Lower leg skin (tissue), 4 donors: ENCODE results near the gene GOLGB1. TPM values are rescaled to one million over a fixed set of nuclear protein-coding genes. Genes with fewer than 3 reads are reported as not detected.
"Not testable (repeated sequence)": the region's sequence is repeated elsewhere in the genome, so short reads cannot be mapped to it uniquely, and the experiment has no call there.

ENCODE experiments used
- DNase-seq, 2 donors: peaks; one replicate each; pipeline ENCODE4 v3.0.0-alpha.2; 2019; ENCODE audit warnings: low spot score in 2 of 2
- H3K4me3 ChIP-seq: fragments of 200-600 bp; sonication (generic); 2 replicates; pipeline ENCODE4 v1.5.1; 2017; ENCODE audit warnings: mild to moderate bottlenecking, low read depth; ENCODE audit not compliant: poor library complexity, severe bottlenecking
- POLR2A ChIP-seq, 2 donors: fragments of 450-650 bp; IDR thresholded peaks; one replicate each; pipeline ENCODE4 v1.6.1; 2016 to 2017; ENCODE audit warnings: antibody characterized with exemption in 2 of 2, mild to moderate bottlenecking in 1 of 2, moderate library complexity in 1 of 2
- WGBS, 2 donors: methylation state at CpG; one replicate each; pipeline ENCODE4 v1.1.5; 2018; 5-methylcytosine and 5-hydroxymethylcytosine counted together
- intact Hi-C: fragments of 100-400 bp; cut with DNase I; formaldehyde crosslinking; loops from one replicate; pipeline ENCODE4 v1.15.0; 2023; ENCODE audit warnings: low total_unique reads
- total RNA-seq, 4 donors: library from RNA; depleted of rRNA; stranded (reverse); fragments of >200 nt; gene quantifications; one replicate each; pipeline ENCODE4 v1.1.0, GENCODE V29; 2016
- TF ChIP-seq, protein P1 (sequence below), 3 donors: fragments of 450-650 bp; IDR thresholded peaks; one replicate each; pipeline ENCODE4 v1.5.1; 2016; ENCODE audit warnings: antibody characterized with exemption in 3 of 3, mild to moderate bottlenecking in 3 of 3, moderate library complexity in 2 of 3

GOLGB1 gene
- total RNA-seq, 4 donors from 2014 or later = 42.8 to 64.3 (median 48.5) TPM

DNA sequence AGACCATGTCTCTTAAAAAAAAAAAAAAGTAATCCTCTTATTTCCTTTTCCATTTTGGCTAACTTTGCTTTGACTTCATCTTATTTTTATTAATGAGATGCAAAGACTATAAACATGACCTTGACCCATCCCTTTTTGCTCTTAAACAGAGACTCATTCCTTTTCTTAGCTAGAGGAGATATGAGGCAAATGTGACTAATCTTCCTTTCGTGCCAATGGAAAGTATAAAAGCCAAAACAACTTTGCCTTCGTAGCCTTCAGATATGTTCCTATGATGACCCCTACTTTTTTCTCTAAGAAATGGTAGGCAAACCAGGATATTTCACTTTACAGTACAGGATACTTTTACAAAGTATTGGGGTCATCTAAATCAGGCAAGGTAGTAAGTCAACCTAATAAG, 36.9 kb upstream of the GOLGB1 start:
- intact Hi-C loops = no loop called here
- DNase-seq = no peak
- TF ChIP-seq, protein P1, sequence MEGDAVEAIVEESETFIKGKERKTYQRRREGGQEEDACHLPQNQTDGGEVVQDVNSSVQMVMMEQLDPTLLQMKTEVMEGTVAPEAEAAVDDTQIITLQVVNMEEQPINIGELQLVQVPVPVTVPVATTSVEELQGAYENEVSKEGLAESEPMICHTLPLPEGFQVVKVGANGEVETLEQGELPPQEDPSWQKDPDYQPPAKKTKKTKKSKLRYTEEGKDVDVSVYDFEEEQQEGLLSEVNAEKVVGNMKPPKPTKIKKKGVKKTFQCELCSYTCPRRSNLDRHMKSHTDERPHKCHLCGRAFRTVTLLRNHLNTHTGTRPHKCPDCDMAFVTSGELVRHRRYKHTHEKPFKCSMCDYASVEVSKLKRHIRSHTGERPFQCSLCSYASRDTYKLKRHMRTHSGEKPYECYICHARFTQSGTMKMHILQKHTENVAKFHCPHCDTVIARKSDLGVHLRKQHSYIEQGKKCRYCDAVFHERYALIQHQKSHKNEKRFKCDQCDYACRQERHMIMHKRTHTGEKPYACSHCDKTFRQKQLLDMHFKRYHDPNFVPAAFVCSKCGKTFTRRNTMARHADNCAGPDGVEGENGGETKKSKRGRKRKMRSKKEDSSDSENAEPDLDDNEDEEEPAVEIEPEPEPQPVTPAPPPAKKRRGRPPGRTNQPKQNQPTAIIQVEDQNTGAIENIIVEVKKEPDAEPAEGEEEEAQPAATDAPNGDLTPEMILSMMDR (IDR thresholded peaks at IDR 0.05) = no peak
- no peak for TF ChIP-seq POLR2A (IDR thresholded peaks at IDR 0.05)
- H3K4me3 ChIP-seq = no peak overlapping the region
- WGBS, 2 donors = 66 to 76% methylated on average over 2 of the region's 2 CpGs

DNA sequence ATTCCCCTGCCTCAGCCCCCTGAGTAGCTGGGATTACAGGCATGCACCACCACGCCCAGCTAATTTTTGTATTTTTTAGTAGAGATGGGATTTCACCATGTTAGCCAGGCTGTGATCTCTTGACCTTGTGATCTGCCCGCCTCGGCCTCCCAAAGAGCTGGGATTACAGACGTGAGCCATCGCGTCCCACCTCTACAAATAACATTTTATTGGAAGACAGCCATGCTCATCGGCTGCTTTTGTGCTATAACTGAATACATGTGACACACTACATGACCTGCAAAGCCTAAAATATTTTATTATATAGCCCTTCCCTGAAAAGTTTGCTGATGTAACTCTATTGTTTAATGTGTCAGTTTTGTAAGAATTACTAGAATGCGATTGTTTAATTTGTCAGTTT, 33.2 kb upstream of the GOLGB1 start:
- intact Hi-C loops, DNase-seq, H3K4me3 ChIP-seq: not testable (repeated sequence)
- 84 to 85% methylated on average over 8 of the region's 8 CpGs for WGBS, 2 donors

DNA sequence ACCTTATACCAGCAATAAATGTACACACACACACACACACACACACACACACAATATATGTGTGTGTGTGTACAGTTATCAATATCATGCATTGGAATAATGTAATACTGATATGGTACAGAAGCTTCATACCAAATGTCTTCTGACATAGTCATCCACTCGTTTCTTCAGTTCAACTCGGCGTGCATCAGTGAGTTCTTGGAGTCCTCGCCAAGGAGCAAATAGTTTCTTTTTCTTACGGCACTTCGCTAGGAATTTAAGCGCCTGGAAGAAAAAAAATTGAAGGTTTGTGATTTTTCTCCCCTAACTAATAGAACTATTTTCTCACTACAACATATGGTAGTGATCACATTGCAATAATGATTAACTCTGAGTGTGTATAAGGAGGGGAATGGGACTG, 32.1 kb upstream of the GOLGB1 start:
- intact Hi-C loops = no loop called here
- H3K4me3 ChIP-seq = no peak overlapping the region
- TF ChIP-seq POLR2A (IDR thresholded peaks at IDR 0.05) = no peak
- WGBS, 2 donors = 97 to 98% methylated on average over 7 of the region's 7 CpGs
- DNase-seq = no peak

DNA sequence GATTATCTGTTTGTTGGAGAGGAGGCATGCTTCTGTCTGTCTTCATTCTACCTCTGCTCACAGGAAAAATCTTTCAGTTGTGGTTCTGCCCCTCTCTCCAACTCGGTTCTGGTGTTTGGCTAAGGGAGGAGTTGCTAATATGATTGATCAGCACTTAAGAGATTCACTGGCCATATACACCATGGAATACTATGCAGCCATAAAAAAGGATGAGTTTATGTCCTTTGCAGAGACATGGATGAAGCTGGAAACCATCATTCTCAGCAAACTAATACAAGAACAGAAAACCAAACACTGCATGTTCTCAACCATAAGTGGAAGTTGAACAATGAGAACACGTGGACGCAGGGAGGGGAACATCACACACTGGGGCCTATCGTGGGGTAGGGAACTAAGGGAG, 25.6 kb upstream of the GOLGB1 start:
- intact Hi-C loops, H3K4me3 ChIP-seq, DNase-seq: not testable (repeated sequence)
- WGBS, 2 donors = 89 to 97% methylated on average over 4 of the region's 4 CpGs

DNA sequence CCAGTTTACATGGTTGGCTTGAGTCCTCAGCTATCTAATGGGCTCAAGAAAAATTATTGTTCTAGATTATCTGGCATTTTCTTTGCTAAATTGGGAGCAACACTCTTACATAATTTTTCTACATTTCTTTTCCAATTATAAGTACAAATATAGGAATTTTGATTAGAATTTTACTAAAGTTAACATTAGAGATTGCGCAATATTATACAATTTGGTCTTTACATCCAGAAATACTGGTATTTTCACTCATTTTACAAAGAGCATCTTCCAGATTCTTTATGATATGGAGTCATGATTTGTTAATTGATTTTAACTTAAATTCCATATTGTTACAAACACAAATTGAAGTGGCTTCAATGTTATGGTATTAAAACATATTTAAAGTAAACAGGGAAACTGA, 19.7 kb upstream of the GOLGB1 start:
- no peak for DNase-seq
- intact Hi-C loops = no loop called here
- TF ChIP-seq POLR2A (IDR thresholded peaks at IDR 0.05) = no peak
- TF ChIP-seq, protein P1 (IDR thresholded peaks at IDR 0.05) = no peak
- no peak overlapping the region for H3K4me3 ChIP-seq
- 96 to 100% methylated on average over 1 of the region's 1 CpG for WGBS, 2 donors

DNA sequence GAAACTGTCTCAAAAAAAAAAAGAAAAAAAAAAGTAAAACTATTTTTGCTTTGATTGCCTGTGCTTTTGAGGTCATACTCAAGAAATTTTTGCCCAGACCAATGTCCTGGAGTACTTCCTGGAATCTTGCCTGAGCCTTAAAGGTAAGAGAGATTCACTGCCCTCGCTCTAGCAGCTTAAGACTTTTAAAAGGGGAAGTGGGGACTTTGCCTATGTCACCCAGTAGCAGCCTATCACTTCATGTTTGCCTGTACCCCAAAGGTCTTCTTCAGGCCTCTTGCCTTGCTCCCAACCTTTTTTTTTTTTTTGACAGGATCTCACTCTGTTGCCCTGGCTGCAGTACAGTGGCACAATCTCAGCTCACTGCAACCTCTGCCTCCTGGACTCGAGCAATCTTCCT, 18.9 kb upstream of the GOLGB1 start:
- no peak overlapping the region for H3K4me3 ChIP-seq
- TF ChIP-seq, protein P1 (IDR thresholded peaks at IDR 0.05) = no peak
- no peak for TF ChIP-seq POLR2A (IDR thresholded peaks at IDR 0.05)
- intact Hi-C loops = no loop called here
- no peak for DNase-seq
- WGBS, 2 donors = 98 to 100% methylated on average over 2 of the region's 2 CpGs

DNA sequence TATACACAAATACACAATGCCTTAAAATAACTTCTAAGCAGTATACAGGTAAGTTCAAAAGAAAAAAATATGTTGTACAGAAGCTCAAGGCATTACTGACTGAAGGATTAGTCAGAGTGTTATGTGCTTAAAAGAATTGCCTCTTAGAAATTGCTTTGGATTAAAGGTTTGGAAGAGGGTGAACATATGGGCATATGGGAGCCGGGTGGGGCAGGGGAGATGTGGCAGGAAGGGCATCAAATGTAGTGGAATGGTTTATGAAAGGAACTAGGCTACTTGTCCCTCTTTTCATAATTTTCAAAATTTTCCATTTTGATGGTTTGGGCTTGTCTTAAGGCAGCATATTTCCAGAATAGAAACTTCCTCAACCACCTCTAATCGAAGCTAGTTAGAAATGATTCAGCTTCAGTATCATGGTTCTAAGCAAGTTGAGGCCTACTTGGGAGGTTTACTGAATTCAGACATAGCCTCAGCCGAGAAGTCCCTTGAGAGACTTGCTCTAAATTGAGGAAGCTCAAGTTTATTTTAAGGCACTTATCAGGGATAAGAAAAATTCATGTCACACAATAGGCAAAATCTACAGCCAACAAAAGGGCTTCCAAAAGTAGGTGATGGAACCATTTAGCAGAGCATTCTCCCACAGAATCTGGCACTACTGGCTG, 10.1 kb upstream of the GOLGB1 start:
- no peak for TF ChIP-seq POLR2A (IDR thresholded peaks at IDR 0.05)
- TF ChIP-seq, protein P1 (IDR thresholded peaks at IDR 0.05) = no peak
- no peak for DNase-seq
- WGBS, 2 donors = 81 to 82% methylated on average over 3 of the region's 3 CpGs
- H3K4me3 ChIP-seq = no peak overlapping the region
- intact Hi-C loops = no loop called here
